Omental fat pad (tissue), 4 donors: ENCODE results near the gene ERBB4. TPM values are rescaled to one million over a fixed set of nuclear protein-coding genes. Genes with fewer than 3 reads are reported as not detected.

ENCODE experiments used
- ATAC-seq: fragments of 150-250 bp; one replicate; pipeline ENCODE4 v1.9.1; 2016; ENCODE audit warnings: mild to moderate bottlenecking, moderate library complexity; ENCODE audit not compliant: low FRiP score
- DNase-seq: peaks from one replicate; pipeline ENCODE4 v3.0.0-alpha.2; 2019; ENCODE audit warnings: low spot score
- total RNA-seq, 4 donors: library from RNA; depleted of rRNA; stranded (reverse); fragments of >200 nt; gene quantifications; one replicate each; pipeline ENCODE4 v1.1.0, GENCODE V29; 2016
- TF ChIP-seq, protein P1 (sequence below), 3 donors: fragments of 450-650 bp; IDR thresholded peaks; one replicate each; pipeline ENCODE4 v1.5.1; 2016 to 2017; ENCODE audit warnings: antibody characterized with exemption in 3 of 3, mild to moderate bottlenecking in 3 of 3, moderate library complexity in 2 of 3

Gene ERBB4
- total RNA-seq, 4 donors from 2014 or later: 0.16 to 7.7 (median 2.1) TPM

DNA sequence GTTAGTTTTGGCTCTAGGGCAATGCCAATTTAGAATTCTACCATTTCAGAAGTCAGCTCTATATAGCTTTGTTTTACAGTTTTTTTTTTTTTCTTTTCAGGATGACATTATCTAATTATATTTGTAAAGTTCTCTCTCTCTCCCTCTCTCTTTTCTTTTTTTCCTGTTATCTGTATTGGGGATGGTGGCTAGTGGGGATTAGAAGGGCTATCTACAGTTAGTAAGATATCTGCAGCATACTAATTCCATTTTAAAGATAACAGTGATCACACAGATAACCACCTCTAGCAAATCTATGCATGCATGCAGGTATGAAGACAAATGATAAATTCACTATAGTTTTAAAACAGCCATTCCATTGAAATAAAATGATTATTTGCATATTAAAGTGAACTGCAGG lies 438.9 kb downstream of the ERBB4 start:
- ATAC-seq (no peak), DNase-seq (no peak)
- TF ChIP-seq, protein P1, sequence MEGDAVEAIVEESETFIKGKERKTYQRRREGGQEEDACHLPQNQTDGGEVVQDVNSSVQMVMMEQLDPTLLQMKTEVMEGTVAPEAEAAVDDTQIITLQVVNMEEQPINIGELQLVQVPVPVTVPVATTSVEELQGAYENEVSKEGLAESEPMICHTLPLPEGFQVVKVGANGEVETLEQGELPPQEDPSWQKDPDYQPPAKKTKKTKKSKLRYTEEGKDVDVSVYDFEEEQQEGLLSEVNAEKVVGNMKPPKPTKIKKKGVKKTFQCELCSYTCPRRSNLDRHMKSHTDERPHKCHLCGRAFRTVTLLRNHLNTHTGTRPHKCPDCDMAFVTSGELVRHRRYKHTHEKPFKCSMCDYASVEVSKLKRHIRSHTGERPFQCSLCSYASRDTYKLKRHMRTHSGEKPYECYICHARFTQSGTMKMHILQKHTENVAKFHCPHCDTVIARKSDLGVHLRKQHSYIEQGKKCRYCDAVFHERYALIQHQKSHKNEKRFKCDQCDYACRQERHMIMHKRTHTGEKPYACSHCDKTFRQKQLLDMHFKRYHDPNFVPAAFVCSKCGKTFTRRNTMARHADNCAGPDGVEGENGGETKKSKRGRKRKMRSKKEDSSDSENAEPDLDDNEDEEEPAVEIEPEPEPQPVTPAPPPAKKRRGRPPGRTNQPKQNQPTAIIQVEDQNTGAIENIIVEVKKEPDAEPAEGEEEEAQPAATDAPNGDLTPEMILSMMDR (IDR thresholded peaks at IDR 0.05): no peak

DNA sequence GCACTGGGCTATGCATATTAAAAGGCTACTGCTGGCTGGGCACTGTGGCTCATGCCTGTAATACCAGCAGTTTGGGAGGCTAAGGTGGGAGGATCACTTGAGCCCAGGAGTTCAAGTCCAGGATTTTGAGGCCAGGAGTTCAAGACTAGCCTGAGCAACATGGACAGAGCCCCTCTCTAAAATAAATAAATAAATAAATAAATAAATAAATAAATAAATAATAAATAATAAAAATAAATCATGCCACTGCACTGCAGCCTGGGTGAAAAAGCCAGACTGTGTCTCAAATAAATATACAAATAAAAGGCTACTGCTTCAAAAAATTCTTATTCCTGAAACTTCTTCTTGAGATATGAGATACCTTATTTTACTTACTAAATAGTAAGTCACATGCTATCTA lies 439.6 kb downstream of the ERBB4 start:
- no peak for DNase-seq
- TF ChIP-seq, protein P1 (IDR thresholded peaks at IDR 0.05): no peak
- no peak for ATAC-seq

- TF ChIP-seq, protein P1 (IDR thresholded peaks at IDR 0.05): no peak
- no peak for DNase-seq
- ATAC-seq: no peak
These were observed 441.6 kb downstream of the ERBB4 start for GRCh38 chr2:212097001-212097400.

DNA sequence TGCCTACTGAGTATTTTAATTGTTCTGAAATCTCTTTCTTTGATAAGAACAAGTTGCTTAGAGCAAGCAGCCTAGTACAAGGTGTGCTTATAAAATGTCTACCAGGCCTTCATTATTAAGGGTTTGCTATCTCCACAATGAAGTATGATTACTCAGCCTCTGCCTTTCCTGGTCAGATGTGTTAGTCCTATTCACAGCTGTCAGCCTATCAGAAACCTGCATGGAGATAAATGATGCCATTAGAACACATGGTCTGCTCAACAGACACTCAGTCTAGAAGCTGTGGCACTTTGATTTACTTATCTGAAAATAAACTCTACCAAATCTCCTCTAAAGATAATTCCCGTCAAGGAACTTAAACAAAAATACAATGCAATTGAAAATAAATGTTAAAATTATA lies 448.7 kb downstream of the ERBB4 start:
- TF ChIP-seq, protein P1 (IDR thresholded peaks at IDR 0.05): no peak
- no peak for DNase-seq
- ATAC-seq: no peak

DNA sequence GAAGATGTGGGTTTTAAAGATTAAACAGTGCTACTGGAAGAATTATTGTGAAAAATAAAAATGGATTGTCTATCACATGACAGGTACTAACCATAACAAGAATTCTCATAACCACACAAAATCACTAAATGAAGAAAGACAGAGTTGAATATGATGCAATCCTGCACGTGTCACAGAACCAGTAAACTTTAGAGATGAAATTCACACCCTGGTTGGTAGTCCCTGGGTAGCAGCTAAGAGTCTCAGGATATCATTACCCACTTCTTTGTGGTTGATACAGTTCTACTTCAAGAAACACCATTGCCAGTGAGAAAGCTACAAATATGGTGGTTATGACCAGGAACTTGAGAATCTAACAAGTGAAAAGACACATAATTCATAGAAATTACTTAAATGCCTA lies 450.2 kb downstream of the ERBB4 start:
- TF ChIP-seq, protein P1 (IDR thresholded peaks at IDR 0.05): no peak
- DNase-seq (no peak), ATAC-seq (no peak)

DNA sequence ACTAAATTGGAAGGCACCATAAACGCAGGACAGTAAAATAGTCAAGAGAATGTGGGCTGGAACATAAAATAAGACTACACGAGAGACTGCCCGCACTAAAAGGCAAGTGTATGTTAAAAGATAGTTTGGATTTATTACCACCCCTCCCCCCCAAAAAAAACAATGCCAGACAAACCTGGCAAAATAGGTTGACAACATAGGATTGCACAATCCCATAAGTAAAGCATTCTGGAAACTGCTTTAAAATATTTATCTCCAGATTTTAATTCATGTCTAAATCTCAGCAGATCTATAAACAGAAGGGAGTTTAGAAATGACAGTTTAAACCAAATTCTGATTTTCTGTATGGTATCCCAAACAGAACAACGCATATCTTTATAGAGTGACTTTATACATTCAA lies 455.1 kb downstream of the ERBB4 start:
- TF ChIP-seq, protein P1 (IDR thresholded peaks at IDR 0.05): no peak
- ATAC-seq: no peak
- no peak for DNase-seq

DNA sequence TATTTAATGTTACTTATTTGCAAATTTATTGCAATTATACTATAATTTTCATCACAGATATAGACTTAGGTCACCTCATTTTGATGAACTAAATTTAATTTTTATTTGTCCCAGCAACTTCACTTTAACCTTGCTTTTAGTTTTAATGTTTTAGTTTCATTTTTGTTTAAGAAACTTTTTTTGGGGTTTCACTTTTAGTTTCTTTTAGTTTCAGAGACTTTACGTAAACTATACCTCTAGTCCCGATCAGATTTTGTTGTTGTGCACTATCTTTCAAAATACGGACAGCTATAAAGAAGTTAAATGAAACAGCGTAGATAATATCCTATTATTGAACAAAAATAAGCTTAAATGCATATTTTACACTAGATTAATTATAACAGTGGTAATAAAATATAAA lies 460.5 kb downstream of the ERBB4 start:
- TF ChIP-seq, protein P1 (IDR thresholded peaks at IDR 0.05): no peak
- no peak for DNase-seq
- ATAC-seq: no peak
